GM12801 (cell line): Measurements from ENCODE around the gene ROS1.

Experiments
- TF ChIP-seq, protein P1 (sequence below): IDR thresholded peaks from one replicate; pipeline ENCODE4 v1.5.1; 2011; ENCODE audit warnings: control low read depth; ENCODE audit not compliant: insufficient read length; ENCODE audit errors: extremely low read depth

Gene ROS1

DNA sequence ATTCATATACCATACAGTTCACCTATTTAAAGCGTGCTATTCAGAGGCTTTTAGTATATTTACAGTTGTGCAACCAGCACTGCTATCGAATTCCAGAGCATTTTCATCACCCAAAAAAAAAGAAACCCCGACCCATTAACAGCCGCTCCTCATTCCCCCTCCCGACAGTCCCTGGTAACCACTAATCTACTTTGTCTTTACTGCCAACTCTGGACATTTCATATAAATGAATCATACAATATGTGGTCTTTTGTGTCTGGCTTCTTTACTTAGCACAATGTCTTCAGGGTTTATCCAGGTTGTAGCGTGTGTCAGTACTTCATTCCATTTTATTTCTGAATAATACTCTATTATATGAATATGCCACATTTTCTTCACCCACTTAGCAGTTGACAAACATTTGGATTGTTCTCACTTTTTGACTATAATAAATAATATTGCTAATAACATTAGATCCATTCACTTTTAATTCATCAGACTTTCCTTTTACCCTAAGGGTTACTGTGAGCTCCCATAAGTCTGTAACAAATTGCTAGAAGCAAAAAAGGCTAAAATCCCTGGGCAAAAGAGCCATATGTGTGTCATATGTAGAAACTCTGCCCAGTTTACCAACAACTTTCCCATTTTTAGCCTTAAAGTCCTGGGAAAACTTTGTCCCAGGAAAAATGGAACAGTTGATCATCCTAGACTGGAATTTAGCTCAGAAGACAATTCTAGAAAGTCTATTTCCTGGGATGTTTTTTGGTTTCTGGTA is 23.2 kb upstream of the ROS1 start:
- TF ChIP-seq, protein P1, sequence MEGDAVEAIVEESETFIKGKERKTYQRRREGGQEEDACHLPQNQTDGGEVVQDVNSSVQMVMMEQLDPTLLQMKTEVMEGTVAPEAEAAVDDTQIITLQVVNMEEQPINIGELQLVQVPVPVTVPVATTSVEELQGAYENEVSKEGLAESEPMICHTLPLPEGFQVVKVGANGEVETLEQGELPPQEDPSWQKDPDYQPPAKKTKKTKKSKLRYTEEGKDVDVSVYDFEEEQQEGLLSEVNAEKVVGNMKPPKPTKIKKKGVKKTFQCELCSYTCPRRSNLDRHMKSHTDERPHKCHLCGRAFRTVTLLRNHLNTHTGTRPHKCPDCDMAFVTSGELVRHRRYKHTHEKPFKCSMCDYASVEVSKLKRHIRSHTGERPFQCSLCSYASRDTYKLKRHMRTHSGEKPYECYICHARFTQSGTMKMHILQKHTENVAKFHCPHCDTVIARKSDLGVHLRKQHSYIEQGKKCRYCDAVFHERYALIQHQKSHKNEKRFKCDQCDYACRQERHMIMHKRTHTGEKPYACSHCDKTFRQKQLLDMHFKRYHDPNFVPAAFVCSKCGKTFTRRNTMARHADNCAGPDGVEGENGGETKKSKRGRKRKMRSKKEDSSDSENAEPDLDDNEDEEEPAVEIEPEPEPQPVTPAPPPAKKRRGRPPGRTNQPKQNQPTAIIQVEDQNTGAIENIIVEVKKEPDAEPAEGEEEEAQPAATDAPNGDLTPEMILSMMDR, result no peak

DNA sequence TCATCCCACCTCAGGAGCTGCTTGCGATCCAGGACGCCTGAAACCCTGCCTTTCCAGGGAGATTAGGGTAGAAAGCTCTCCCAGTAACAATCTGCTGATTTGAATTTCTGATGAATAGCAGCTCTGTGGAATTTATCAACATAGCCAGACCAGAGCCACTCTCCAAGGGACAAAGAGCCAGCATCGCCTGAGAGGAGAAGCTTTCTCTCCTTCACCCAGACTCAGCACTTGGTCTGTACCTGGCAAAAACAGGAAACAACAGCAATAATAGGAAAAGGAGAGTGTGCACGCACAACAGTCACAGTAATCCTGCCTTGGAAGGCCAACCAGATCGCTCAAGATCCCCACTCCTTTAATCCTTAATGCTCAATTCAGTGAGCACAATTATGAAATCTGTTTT is 22.3 kb upstream of the ROS1 start:
- TF ChIP-seq, protein P1, result no peak

DNA sequence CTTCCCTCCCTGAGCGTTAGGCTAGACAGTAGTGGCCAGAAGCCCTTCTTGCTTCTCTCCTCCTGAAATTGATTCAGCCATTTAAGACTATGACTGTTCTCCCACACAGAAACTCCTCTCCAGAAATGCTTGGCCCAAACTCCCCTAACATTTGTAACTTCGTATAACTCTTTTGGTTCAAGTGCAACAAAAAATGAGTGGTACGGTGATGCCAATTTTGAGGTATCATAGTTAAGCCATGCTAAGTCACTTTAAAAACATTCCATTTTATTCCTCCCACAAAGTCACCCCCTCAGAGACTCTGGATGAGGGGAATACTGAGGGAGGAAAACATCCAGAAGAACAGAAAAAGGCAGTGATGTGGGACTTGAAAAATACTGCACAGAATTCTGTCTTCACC is 21.1 kb upstream of the ROS1 start:
- TF ChIP-seq, protein P1, result no peak

DNA sequence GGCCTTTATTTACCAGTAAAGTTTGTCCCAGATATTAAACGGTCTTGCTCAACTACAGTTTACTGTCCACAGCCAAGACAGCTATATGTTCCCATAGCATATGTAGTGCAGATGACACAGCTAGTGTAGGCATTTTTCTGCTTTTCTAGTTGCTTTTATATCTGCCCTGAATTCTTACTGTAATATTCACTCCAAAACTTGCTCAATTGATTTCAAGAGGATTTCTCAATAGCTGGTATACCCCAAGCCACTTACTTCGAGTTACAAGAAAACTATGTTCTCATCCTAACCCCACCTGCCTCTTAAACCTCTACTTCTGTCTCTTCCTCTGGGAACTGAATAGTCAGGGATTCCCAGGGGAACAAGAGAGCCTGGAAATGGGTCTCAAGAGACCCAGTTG is 18.9 kb upstream of the ROS1 start:
- TF ChIP-seq, protein P1, result no peak

DNA sequence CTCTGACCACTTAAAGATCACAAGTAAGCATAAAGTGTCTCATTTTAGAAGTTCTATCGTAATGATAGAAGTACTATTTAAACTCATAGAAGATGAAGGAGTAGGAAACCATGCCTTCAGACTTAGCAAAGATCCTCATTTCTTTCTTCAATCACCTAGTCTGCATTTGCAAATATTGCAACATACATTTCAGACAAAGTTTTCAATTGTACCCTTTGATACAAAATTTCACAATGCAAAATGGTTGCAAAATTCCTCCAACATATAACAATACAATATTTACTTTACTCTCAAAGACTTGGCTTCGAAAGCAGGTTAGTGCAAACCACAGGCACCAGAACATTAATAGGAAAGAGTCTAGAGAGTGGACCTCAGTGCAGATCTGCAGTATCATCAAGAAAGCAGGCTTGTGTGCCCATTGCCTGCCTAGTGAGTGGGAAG is 16.1 kb upstream of the ROS1 start:
- TF ChIP-seq, protein P1, result no peak

DNA sequence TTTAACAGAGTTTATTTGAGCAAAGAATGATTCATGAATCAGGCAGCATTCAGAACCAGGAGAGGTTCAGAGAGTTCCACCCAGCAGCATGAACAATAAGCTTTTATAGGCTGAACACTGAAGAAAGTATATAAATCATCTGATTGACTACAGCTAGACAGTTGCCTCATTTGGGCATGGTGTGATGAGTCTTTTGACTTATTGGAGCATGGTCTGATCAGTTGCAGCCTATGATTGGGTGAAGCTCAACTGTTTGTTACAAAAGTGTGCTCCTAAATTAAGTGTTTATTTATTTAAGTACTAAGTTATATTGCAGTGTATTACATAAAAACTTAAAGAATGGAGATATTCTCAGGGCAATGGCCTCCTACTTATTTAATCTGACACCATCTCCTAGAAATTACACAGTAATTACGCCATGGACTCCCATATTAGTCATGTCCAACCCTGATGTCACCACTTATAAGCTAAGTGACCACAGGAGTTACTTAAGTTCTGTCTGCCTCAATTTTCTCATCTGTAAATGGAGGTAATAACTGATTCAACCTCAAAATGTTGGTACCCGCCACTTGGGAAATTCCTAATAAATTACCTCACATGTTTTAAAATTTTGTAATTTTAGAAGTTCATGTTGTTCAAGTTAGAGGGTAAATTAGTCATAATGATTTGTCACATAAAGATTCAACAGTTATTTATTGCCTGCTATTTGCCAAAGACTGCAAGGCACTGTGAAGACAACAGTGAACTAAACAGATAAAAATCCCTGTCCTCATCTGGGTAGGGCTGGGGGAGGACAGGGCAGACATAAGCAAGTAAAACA is 15.2 kb upstream of the ROS1 start:
- TF ChIP-seq, protein P1, result no peak

DNA sequence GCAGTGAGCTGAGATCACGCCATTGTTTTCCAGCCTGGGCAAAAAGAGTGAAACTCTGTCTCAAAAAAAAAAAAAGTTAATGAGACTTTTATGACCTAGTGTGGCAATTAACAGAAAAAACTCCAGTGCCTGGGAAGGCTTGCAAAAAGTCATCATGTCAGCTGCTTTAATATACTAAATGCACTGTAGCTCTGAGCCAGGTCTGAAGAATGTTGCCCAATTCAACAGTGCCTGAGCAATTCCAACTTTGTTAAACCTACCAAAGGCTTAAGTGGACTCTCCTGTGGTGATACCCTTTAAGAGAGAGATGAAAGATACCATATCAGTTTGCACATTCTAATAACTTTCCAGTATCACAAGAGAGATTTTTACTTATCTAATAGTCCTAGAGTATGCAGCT is 6.5 kb upstream of the ROS1 start:
- TF ChIP-seq, protein P1, result no peak
